NOMO-1 treated with dmso at 0.1 percent for 144 hours (cell line): Measurements from ENCODE around the gene STXBP4.

Experiments
- DNase-seq: peaks from one replicate; lab custom pipeline; 2025; ENCODE audit not compliant: unreplicated experiment; lab: John Stamatoyannopoulos, UW

STXBP4 gene

DNA sequence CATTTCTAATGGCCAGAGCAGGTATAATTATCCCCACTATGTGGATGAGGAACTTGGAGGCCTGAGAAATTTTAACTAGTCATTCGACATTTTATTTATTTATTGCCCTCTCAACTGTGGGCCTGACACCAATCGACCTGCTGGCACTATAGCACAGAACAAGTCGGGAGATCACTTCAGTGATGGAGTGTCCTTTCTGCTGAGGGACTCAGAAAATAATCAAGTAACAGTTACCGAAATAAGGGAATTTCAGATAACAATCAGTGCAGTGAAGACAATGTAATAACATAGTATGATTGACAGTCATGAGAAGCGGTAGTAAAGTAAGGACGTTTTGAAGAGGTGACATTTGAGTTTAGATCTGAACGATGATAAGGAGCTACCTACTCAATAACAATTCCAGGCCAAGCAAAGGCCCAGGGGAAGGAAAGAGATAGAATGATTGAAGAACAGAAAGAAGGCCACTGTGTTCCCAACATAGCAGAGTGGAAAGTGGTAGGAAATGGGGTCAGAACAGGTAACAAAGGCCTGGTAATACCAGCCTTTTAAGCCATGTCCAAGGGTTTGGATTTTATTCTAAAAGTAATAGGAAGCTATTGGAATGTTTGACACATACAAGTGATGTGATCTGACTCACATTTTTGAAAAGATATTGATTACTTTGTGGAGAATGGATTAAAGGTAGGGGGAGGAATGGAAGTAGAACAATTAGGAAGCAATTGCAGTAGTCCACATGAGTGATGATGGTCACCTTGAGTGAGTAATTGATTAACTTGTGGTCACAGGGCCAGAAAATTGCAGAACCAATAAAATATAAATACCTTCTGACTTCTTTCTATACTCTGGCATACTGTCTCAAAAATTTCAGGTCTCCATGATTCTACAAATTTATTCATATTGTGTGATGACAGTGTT is 1.4 kb downstream of the STXBP4 start:
- DNase-seq: no peak

DNA sequence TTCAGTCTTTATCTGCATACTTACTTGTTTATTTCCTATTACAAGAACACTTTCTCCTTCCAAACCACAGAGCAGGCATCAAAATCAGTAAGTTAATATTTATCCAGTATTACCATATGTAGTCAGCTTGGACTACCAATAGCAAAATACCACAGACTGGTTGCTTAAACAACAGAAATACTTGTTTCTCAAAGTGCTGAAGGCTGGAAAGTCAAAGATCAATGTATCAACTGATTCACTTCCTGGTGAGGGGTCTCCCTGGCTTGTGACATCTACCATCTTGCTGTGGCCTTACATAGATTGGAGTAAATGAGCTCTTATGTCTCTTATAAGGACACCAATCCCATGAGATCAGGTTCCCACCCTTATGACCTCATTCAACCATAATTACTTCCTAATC is 2.6 kb downstream of the STXBP4 start:
- DNase-seq: no peak

GRCh38 chr17:54971901-54972300 is 3.3 kb downstream of the STXBP4 start:
- DNase-seq: no peak

- no peak for DNase-seq
Observed at GRCh38 chr17:54972406-54973138, 4.0 kb downstream of the STXBP4 start.

GRCh38 chr17:54974759-54975158 is 6.2 kb downstream of the STXBP4 start:
- DNase-seq: no peak

GRCh38 chr17:54976316-54976715 is 7.8 kb downstream of the STXBP4 start:
- no peak for DNase-seq

GRCh38 chr17:54977744-54978143 is 9.2 kb downstream of the STXBP4 start:
- DNase-seq: no peak

GRCh38 chr17:54979657-54980056 is 11.1 kb downstream of the STXBP4 start:
- no peak for DNase-seq

DNA sequence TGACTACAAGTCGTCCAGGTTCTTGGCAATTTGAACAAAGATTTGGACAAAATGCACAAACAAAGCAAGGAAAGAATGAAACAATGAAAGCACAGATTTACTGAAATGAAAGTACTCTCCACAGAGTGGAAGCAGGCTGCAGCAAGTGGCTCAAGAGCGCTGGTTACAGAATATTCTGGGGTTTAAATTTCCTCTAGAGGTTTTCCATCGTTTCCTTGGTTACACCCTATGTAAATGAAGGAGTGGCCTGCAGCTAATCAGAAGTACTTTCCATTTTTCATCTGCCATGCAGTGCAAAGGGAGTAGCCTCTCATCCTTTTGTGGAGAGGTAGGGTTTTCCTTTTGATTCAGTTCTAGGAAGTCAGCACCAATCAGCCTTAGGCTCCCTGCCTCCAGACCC is 11.8 kb downstream of the STXBP4 start:
- DNase-seq: no peak

DNA sequence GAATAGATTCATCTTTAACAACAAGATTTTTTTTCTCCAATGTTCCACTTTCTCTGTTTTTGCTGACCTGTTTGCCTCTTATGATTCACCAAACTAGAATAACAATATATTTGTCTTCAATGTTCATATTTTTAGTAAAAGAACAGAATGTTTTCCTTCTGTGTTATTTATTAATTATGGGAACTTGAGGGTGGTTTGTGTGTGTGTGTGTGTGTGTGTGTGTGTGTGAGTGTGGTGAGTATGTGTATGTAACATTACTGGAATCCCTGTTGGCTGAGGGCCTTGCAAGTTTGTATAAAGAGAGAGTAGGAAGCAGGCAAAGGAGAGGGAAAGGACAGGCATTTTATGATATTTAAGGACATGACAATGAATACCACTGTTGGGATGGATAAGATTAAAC is 13.8 kb downstream of the STXBP4 start:
- no peak for DNase-seq

DNA sequence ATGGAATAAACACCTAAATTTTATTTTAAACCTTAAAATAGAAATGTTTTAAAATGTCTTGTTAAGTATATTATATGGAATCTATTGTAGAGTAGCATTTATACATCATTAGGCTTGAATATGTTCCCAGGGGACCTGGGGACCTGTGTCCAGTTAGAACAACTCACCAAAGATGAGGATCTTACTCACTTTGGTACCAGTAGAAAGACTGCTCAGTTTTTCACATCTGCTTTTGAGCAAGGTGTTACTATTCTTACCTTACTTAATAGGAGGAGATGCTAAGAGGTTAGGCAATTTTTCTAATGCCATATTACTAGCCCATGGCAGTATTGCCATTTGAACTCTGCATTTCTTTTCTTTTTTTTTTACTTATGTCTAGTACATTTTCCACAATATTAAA is 14.7 kb downstream of the STXBP4 start:
- DNase-seq: no peak

DNA sequence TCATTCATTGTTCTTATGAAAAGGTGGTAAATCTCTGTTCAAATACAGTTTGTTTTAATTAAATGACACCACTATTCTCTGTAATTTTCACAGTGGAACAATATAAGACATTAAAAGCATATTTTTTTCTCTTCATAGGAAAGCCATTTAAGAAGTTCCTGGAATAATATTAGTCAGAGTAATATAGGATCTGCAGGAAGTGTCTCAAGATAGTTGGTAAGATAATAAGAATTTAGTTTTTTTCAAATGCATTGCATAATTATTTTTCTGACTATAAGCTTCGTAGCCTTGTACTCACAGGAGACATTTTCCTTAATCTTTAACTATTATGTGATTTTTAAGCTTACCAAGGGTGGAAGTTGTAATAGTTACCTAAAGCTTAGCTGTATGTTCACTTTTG is 16.9 kb downstream of the STXBP4 start:
- DNase-seq: no peak

DNA sequence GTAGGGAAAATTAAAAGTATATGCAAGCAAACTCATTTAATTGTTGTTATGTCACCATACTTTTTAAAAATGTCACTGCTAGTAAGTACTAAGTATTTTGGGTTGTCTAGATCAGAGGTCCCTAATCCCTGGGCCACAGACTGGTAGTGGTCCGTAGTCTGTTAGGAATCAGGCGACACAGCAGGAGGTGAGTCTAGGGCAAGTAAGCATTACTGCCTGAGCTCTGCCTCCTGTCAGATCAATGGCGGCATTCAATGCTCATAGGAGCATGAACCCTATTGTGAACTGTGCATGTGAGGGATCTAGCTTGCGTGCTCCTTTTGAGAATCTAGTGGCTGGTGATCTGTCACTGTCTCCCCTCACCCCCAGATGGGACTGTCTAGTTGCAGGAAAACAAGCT is 21.6 kb downstream of the STXBP4 start:
- DNase-seq: no peak

- no peak for DNase-seq
Observed at GRCh38 chr17:54991567-54991966, 23.0 kb downstream of the STXBP4 start.

GRCh38 chr17:54992797-54993639 is 24.5 kb downstream of the STXBP4 start:
- no peak for DNase-seq

GRCh38 chr17:54996441-54996840 is 27.9 kb downstream of the STXBP4 start:
- no peak for DNase-seq

DNA sequence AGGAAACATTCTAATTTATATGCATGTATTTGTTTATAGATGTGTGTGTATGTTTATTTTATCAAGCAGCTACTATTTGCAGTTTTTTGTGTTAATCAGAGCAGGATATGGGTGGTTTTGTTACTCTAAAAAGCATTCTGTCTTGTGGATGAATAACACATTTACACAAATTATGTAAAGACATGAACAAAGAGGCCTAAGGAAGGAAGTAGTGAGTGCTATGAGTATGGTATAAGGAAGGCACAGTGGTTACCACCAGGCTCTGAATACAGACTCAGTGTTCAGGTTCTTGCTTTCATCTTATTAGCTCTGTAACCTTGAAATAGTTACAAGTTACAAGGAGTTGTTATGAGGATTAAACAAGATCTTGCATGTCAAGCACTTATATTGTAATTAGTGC is 33.9 kb downstream of the STXBP4 start:
- DNase-seq: no peak

- DNase-seq: no peak
Observed at GRCh38 chr17:55004484-55004883, 35.9 kb downstream of the STXBP4 start.

DNA sequence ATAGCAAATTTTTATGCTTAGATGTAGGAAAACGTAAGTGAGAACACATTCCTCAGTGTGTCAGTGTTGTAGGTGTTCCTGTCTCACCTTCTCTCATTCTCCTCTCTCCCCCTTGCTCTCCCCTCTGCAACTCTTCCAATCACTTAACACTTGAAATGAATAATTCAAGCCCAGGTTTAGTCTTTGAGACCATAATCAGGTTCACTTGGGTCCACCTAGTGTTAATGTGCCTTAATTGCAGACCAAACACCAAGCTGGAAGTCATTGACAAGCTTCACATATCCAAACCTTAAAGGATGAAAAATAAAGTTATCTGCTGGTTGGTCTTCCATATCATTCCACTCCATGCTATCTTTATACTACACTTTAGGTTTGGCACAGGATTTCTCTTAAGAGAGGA is 37.0 kb downstream of the STXBP4 start:
- no peak for DNase-seq

DNA sequence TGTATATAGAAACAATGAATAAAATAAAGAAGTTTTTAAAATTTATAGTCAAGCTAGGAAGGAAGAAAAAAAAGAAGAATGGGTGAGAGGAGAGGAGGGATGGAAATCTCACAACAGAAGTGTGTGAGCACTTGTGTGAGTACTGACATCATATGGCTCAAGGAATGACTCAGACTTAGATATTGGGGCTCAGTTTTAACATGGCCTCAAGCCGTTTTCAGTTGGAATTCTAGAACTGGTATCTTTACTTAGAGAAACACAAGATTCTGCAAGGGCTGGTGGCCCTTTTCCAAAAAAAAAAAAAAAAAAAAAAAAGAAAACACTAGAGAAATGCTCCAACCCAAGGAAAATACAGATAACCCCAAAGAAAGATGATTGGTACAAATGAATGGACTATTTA is 55.1 kb downstream of the STXBP4 start:
- no peak for DNase-seq

- DNase-seq: no peak
Observed at GRCh38 chr17:55037828-55038227, 69.3 kb downstream of the STXBP4 start.
